Endothelial cell of coronary artery (primary cell): ENCODE data around the gene PTOV1. TPM values are rescaled to one million over a fixed set of nuclear protein-coding genes. Genes with fewer than 3 reads are reported as not detected.

Source experiments
- total RNA-seq: library from RNA; depleted of rRNA; stranded (reverse); fragments of >200 nt; gene quantifications from 2 replicates; pipeline ENCODE4 v1.2.3, GENCODE V29; 2014

Gene PTOV1
- 54.4 and 80.2 TPM in 2 replicates for total RNA-seq

GRCh38 chr19:49850487-49851342 lies at the start of gene PTOV1:
PTOV1 (plus strand) TSS chr19:49851159.

GRCh38 chr19:49812997-49813861 lies 37.7 kb upstream of the PTOV1 start, which contains the start of gene FUZ:
FUZ (minus strand) TSS chr19:49813292; CDS start chr19:49813106, 186 bp downstream.

GRCh38 chr19:49817964-49818648 lies 32.9 kb upstream of the PTOV1 start, which contains the start of gene MED25:
MED25 (plus strand) TSS chr19:49818289; CDS start chr19:49818342, 53 bp downstream.

GRCh38 chr19:49866933-49867782 lies 16.2 kb downstream of the PTOV1 start, which contains the start of gene PNKP:
PNKP (minus strand) TSS chr19:49867576; CDS start chr19:49867204, 372 bp downstream.

GRCh38 chr19:49877020-49877878 lies 26.3 kb downstream of the PTOV1 start, which contains the start of the genes AKT1S1 and TBC1D17:
AKT1S1 (minus strand) TSS chr19:49877355; CDS start chr19:49873295, 4,060 bp downstream.
TBC1D17 (plus strand) TSS chr19:49877702; CDS start chr19:49877724, 22 bp downstream.

DNA sequence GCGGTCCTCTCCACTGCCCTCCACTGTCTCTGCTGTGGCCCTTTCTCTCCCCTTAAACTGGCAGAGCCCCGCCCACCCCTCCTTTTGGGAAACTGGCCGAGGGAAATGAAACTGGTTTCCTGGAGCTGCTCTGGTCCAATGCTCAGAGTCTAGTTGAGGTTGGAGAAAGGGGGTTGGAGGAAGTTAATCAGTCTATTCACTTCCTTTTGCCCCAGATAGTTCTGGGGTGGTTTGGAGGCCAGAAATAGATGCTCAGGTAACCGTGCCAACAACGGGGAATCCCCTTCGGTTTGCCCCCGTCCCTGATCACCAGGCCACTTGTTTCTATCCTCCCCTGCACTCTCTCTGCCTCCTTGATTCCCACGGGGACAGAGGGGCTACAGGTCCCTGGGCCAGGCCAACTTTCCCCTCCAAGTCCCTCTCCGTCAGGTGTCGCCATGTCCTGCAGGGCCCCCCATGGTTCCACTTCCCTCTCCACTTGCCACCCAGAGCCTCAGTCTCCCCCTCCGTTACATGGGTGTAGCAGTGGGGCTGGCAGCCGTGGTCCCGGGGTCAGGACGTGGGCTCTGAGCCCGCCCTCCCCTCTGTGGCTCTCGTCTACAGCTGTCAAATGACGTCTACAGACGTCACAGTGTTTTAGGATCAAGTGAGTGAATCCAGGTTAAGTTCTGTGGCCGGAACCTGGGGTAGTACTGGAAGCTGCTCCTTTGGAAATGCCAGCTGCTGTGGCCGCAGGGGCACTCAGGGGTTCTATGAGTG lies 46.1 kb downstream of the PTOV1 start, which contains the start of gene IL4I1:
Gene IL4I1 (minus strand): TSS at position 25 of the 759 bp plus-strand sequence. CDS start 727 bp downstream, outside the sequence.

Other genes starting within 250 kb of the PTOV1 start
- 26.4 and 63.0 TPM in 2 replicates for gene RRAS, start 211.0 kb upstream of the PTOV1 start, total RNA-seq
- 10.0 and 14.0 TPM in 2 replicates for gene SCAF1, start 208.9 kb upstream of the PTOV1 start, total RNA-seq
- gene IRF3, start 185.3 kb upstream of the PTOV1 start, total RNA-seq, result 53.0 and 68.9 TPM in 2 replicates
- 5.4 and 6.0 TPM in 2 replicates for gene BCL2L12, start 185.2 kb upstream of the PTOV1 start, total RNA-seq
- 484 and 610 TPM in 2 replicates for gene PRMT1, start 173.9 kb upstream of the PTOV1 start, total RNA-seq
- gene ADM5, start 161.6 kb upstream of the PTOV1 start, total RNA-seq, result 0.47 and 0.54 TPM in 2 replicates
- gene CPT1C, start 160.0 kb upstream of the PTOV1 start, total RNA-seq, result 15.3 and 16.9 TPM in 2 replicates
- gene TSKS, start 87.9 kb upstream of the PTOV1 start, total RNA-seq, result 0.09 TPM in 1 of 2 replicates, not detected in the other
- gene AP2A1, start 84.2 kb upstream of the PTOV1 start, total RNA-seq, result 54.7 and 63.5 TPM in 2 replicates
- gene FUZ, start 37.9 kb upstream of the PTOV1 start, total RNA-seq, result 13.9 and 25.0 TPM in 2 replicates
- gene MED25, start 32.9 kb upstream of the PTOV1 start, total RNA-seq, result 11.9 and 15.3 TPM in 2 replicates
- gene PNKP, start 16.4 kb downstream of the PTOV1 start, total RNA-seq, result 36.7 and 47.2 TPM in 2 replicates
- 7.6 and 9.1 TPM in 2 replicates for gene AKT1S1, start 26.2 kb downstream of the PTOV1 start, total RNA-seq
- 4.7 and 5.1 TPM in 2 replicates for gene TBC1D17, start 26.5 kb downstream of the PTOV1 start, total RNA-seq
- 3.2 and 3.5 TPM in 2 replicates for gene IL4I1, start 45.7 kb downstream of the PTOV1 start, total RNA-seq
- 2.7 and 4.0 TPM in 2 replicates for gene ATF5, start 78.0 kb downstream of the PTOV1 start, total RNA-seq
- 27.9 and 28.4 TPM in 2 replicates for gene NUP62, start 78.3 kb downstream of the PTOV1 start, total RNA-seq
- 0.09 TPM in 1 of 2 replicates, not detected in the other for gene SIGLEC11, start 110.0 kb downstream of the PTOV1 start, total RNA-seq
- gene VRK3, start 174.2 kb downstream of the PTOV1 start, total RNA-seq, result 16.5 and 19.1 TPM in 2 replicates
- 4.9 and 5.2 TPM in 2 replicates for gene ZNF473, start 174.8 kb downstream of the PTOV1 start, total RNA-seq